SU-DHL-6 (cell line): ENCODE data around the gene CRIM1.

Source experiments
- H2AFZ ChIP-seq: fragments of 200-600 bp; sonication (generic); 2 replicates; pipeline ENCODE4 v1.6.1; 2014; ENCODE audit warnings: low read depth, mild to moderate bottlenecking, moderate library complexity, mixed read lengths, antibody characterized with exemption, low read length; ENCODE audit not compliant: severe bottlenecking
- H3F3A ChIP-seq: fragments of 200-600 bp; shearing (Covaris generic); 2 replicates; pipeline ENCODE4 v1.6.0; 2016; ENCODE audit warnings: antibody characterized with exemption, mild to moderate bottlenecking; ENCODE audit not compliant: insufficient read depth
- H3K27ac ChIP-seq: fragments of 200-600 bp; sonication (generic); 2 replicates; pipeline ENCODE4 v1.5.1; 2016; ENCODE audit warnings: low read depth, mild to moderate bottlenecking, low read length, moderate library complexity, mixed read lengths
- H3K27me3 ChIP-seq: fragments of 200-600 bp; sonication (generic), shearing (Covaris generic); 2 replicates; pipeline ENCODE4 v1.6.0; 2014; ENCODE audit warnings: mild to moderate bottlenecking, low read length
- H3K36me3 ChIP-seq: fragments of 200-600 bp; sonication (generic); 2 replicates; pipeline ENCODE4 v1.6.1; 2014; ENCODE audit warnings: mild to moderate bottlenecking, low read length, mixed read lengths
- H3K4me2 ChIP-seq: fragments of 300-600, 200-600 bp; shearing (Covaris generic), sonication (generic); 2 replicates; pipeline ENCODE4 v1.6.0; 2014; ENCODE audit warnings: low read length, low read depth, mild to moderate bottlenecking; ENCODE audit not compliant: poor library complexity, severe bottlenecking
- H3K4me3 ChIP-seq: fragments of 200-600 bp; sonication (generic); 2 replicates; pipeline ENCODE4 v1.5.1; 2014; ENCODE audit warnings: antibody characterized with exemption, low read length, mild to moderate bottlenecking, mixed read lengths; ENCODE audit not compliant: insufficient read depth, poor library complexity, severe bottlenecking
- H3K79me2 ChIP-seq: fragments of 200-600 bp; sonication (generic); 2 replicates; pipeline ENCODE4 v1.6.1; 2014; ENCODE audit warnings: mild to moderate bottlenecking, low read length, moderate library complexity; ENCODE audit not compliant: insufficient read depth
- H3K9ac ChIP-seq: fragments of 200-600 bp; sonication (generic); 2 replicates; pipeline ENCODE4 v1.7.0; 2014; ENCODE audit warnings: mild to moderate bottlenecking, low read length
- H3K9me2 ChIP-seq: fragments of 200-600 bp; sonication (generic); replicated peaks from 2 replicates; pipeline ENCODE4 v1.6.1; 2014; ENCODE audit warnings: low read length; ENCODE audit not compliant: insufficient read depth
- H3K9me3 ChIP-seq: fragments of 200-600 bp; sonication (generic); 2 replicates; pipeline ENCODE4 v1.6.1; 2014; ENCODE audit warnings: low read length, mixed read lengths; ENCODE audit not compliant: insufficient read depth
- H4K20me1 ChIP-seq: fragments of 200-600 bp; sonication (generic); 2 replicates; pipeline ENCODE4 v1.6.1; 2014; ENCODE audit warnings: low read depth, mild to moderate bottlenecking, antibody characterized with exemption, low read length, moderate library complexity, mixed read lengths
- CTCF ChIP-seq: fragments of 200-600 bp; sonication (generic); IDR thresholded peaks from one replicate; pipeline ENCODE4 v1.5.1; 2017; ENCODE audit warnings: antibody characterized with exemption, mild to moderate bottlenecking, low read length, moderate library complexity; ENCODE audit not compliant: insufficient read depth, poor library complexity, severe bottlenecking
- EZH2phosphoT487 ChIP-seq: fragments of 200-600 bp; sonication (generic), shearing (Covaris generic); conservative IDR thresholded peaks from 2 replicates; pipeline ENCODE4 v1.6.1; 2018; ENCODE audit warnings: mild to moderate bottlenecking, antibody characterized with exemption, low read length, moderate library complexity, mixed read lengths

The CRIM1 gene

DNA sequence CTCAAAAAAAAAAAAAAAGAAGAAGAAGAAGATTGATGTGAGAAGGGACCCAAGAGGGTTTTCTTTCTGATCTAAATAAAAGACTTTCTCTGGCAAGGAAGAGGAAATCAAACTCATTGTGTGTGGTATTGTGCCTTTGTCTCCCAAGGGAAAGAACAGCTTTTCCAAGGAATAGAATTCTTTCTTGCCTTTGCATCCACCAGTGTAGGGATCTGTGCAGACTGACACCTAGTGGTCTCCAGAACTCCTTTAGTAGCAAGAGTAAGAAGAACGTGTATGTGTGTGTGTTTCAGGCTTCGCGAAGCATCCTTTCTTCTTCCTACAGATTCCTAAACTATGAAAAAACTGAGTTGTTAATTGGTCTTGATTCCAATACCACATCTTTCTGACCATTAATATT lies 33.5 kb upstream of the CRIM1 start:
- no peaks in the 10 kb centered on the region for H3K36me3 ChIP-seq
- no peaks in the 10 kb centered on the region for H4K20me1 ChIP-seq
- H3F3A ChIP-seq: no peaks in the 10 kb centered on the region
- H2AFZ ChIP-seq: no peak overlapping the region
- H3K4me2 ChIP-seq: no peak overlapping the region
- H3K9me2 ChIP-seq: no peaks in the 10 kb centered on the region
- H3K27ac ChIP-seq: no peak overlapping the region
- no peaks in the 10 kb centered on the region for H3K27me3 ChIP-seq
- no peak overlapping the region for H3K4me3 ChIP-seq
- H3K9me3 ChIP-seq: no peaks in the 10 kb centered on the region
- TF ChIP-seq CTCF (no peak), EZH2phosphoT487 (no peak)
- no peak overlapping the region for H3K9ac ChIP-seq
- no peaks in the 10 kb centered on the region for H3K79me2 ChIP-seq

- no peak overlapping the region for H3K4me3 ChIP-seq
- H3K9ac ChIP-seq: no peak overlapping the region
- H4K20me1 ChIP-seq: no peaks in the 10 kb centered on the region
- H3K9me2 ChIP-seq: no peaks in the 10 kb centered on the region
- no peaks in the 10 kb centered on the region for H3K27me3 ChIP-seq
- no peak for TF ChIP-seq EZH2phosphoT487
- TF ChIP-seq CTCF: no peak
- H3K9me3 ChIP-seq: no peaks in the 10 kb centered on the region
- H3K27ac ChIP-seq: no peak overlapping the region
- no peak overlapping the region for H3K4me2 ChIP-seq
- no peaks in the 10 kb centered on the region for H3K79me2 ChIP-seq
- no peaks in the 10 kb centered on the region for H3F3A ChIP-seq
- H2AFZ ChIP-seq: no peak overlapping the region
- H3K36me3 ChIP-seq: no peaks in the 10 kb centered on the region
Observed at GRCh38 chr2:36326286-36326685, 29.3 kb upstream of the CRIM1 start.

DNA sequence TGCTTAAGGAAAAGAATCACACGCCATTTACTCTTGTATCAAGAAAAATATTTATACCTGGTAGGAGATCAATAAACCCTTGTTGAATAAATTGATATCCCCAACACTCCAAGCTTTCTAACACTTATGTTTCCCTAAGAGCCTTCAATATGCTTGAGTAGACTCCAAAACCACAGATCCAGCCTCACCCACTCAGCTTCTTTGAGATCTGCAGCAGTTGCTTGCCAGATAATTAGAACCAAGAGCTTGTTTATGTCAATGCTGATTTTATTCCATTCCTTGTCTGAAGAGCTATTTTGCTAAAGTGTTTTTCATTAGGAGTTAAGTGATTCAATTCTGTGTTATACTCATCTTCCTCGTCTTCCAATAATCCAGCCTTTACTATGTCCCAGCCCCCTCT lies 26.3 kb upstream of the CRIM1 start:
- no peaks in the 10 kb centered on the region for H3K27me3 ChIP-seq
- no peak overlapping the region for H3K4me2 ChIP-seq
- no peaks in the 10 kb centered on the region for H4K20me1 ChIP-seq
- no peaks in the 10 kb centered on the region for H3K36me3 ChIP-seq
- H3K9ac ChIP-seq: no peak overlapping the region
- H3K9me3 ChIP-seq: no peaks in the 10 kb centered on the region
- no peaks in the 10 kb centered on the region for H3K79me2 ChIP-seq
- TF ChIP-seq CTCF: no peak
- no peak for TF ChIP-seq EZH2phosphoT487
- H3F3A ChIP-seq: no peaks in the 10 kb centered on the region
- H3K27ac ChIP-seq: no peak overlapping the region
- H3K9me2 ChIP-seq: no peaks in the 10 kb centered on the region
- H3K4me3 ChIP-seq: no peak overlapping the region
- no peak overlapping the region for H2AFZ ChIP-seq
